ENCODE results near the gene COX4I1. TPM values are rescaled to one million over a fixed set of nuclear protein-coding genes. Genes with fewer than 3 reads are reported as not detected.

COX4I1 gene
- total and polyA plus RNA-seq, 7 experiments from 2014 or later: 479 to 1,303 (median 677) TPM

GRCh38 chr16:85809645-85810044 is 10.2 kb downstream of the COX4I1 start:
- no peaks in the 10 kb centered on the region for H3K9me3 Mint-ChIP-seq
- ChIA-PET POLR2A (no interaction called here), CTCF (interaction anchor here (0.7 kb wide), 1 partner anchor 209 kb away, joined by 3 read pairs; no protein-coding TSS in a partner anchor)
- ATAC-seq (no peak), DNase-seq (no peak)
- H3K4me3 ChIP-seq (ENCODE audit: low read length): no peak overlapping the region
- no peak overlapping the region for H3K27ac ChIP-seq (ENCODE audit: low read depth, low read length)
- peaks cover 13 to 24% (median 20%) of the 10 kb centered on the region in 5 donors for H3K36me3 Mint-ChIP-seq
- peaks cover 5 to 28% (median 6%) of the 10 kb centered on the region in 3 experiments for H3K36me3 ChIP-seq (ENCODE audit: control insufficient read depth in 2 of 3, insufficient read depth in 3 of 3, low read length in 3 of 3)
- peaks cover 0 to 4% (median 2%) of the 10 kb centered on the region in 7 donors for H3K4me1 Mint-ChIP-seq
- H3K9me3 ChIP-seq (ENCODE audit: control insufficient read depth in 2 of 3, low read length in 3 of 3): no peaks in the 10 kb centered on the region
- H3K27ac Mint-ChIP-seq: no peak overlapping the region
- intact Hi-C loops (cut with micrococcal nuclease): no loop called here
- no peaks in the 10 kb centered on the region for H3K4me1 ChIP-seq (ENCODE audit: control insufficient read depth in 2 of 2, insufficient read depth in 2 of 2, low read length in 2 of 2)
- H3K4me3 Mint-ChIP-seq: no peak overlapping the region
- H3K27me3 Mint-ChIP-seq: peaks cover 0 to 21% (median 7%) of the 10 kb centered on the region in 5 donors
- no peaks in the 10 kb centered on the region for H3K27me3 ChIP-seq (ENCODE audit: control insufficient read depth in 2 of 2, insufficient read depth in 2 of 2, low read length in 2 of 2)

- no peaks in the 10 kb centered on the region for H3K4me1 ChIP-seq (ENCODE audit: control insufficient read depth in 2 of 2, insufficient read depth in 2 of 2, low read length in 2 of 2)
- CTCF ChIA-PET: interaction anchor here (0.7 to 1.0 kb wide), 2 partner anchors 11 to 208 kb away, joined by 3 to 4 read pairs; no protein-coding TSS in a partner anchor
- DNase-seq (no peak), ATAC-seq (peak; percentile 34)
- Mint-ChIP-seq H3K4me3 (no peak overlapping the region), H3K36me3 (peaks cover 8 to 20% (median 17%) of the 10 kb centered on the region in 5 donors), H3K27ac (no peak overlapping the region), H3K27me3 (peaks cover 0 to 21% (median 7%) of the 10 kb centered on the region in 5 donors), H3K9me3 (no peaks in the 10 kb centered on the region), H3K4me1 (peaks cover 0 to 3% (median 0%) of the 10 kb centered on the region in 7 donors)
- H3K27me3 ChIP-seq (ENCODE audit: control insufficient read depth in 2 of 2, insufficient read depth in 2 of 2, low read length in 2 of 2): no peaks in the 10 kb centered on the region
- no peak overlapping the region for H3K4me3 ChIP-seq (ENCODE audit: low read length)
- H3K27ac ChIP-seq (ENCODE audit: low read depth, low read length): no peak overlapping the region
- POLR2A ChIA-PET: no interaction called here
- no peaks in the 10 kb centered on the region for H3K9me3 ChIP-seq (ENCODE audit: control insufficient read depth in 2 of 3, low read length in 3 of 3)
- peaks cover 4 to 22% (median 6%) of the 10 kb centered on the region in 3 experiments for H3K36me3 ChIP-seq (ENCODE audit: control insufficient read depth in 2 of 3, insufficient read depth in 3 of 3, low read length in 3 of 3)
- intact Hi-C loops (cut with micrococcal nuclease): no loop called here
These were observed 10.7 kb downstream of the COX4I1 start for GRCh38 chr16:85810097-85810741.

- intact Hi-C loops (cut with micrococcal nuclease): no loop called here
- Mint-ChIP-seq H3K27me3 (peaks cover 0 to 21% (median 7%) of the 10 kb centered on the region in 5 donors), H3K4me3 (no peak overlapping the region), H3K4me1 (peaks cover 0 to 2% (median 0%) of the 10 kb centered on the region in 7 donors), H3K27ac (no peak overlapping the region), H3K36me3 (peaks cover 4 to 15% (median 12%) of the 10 kb centered on the region in 5 donors), H3K9me3 (no peaks in the 10 kb centered on the region)
- no peak for DNase-seq
- ATAC-seq: no peak
- POLR2A ChIA-PET: no interaction called here
- H3K27ac ChIP-seq (ENCODE audit: low read depth, low read length): no peak overlapping the region
- CTCF ChIA-PET: interaction anchor here (1.0 kb wide), 1 partner anchor 11 kb away, joined by 4 read pairs; no protein-coding TSS in a partner anchor
- peaks cover 0 to 17% (median 1%) of the 10 kb centered on the region in 3 experiments for H3K36me3 ChIP-seq (ENCODE audit: control insufficient read depth in 2 of 3, insufficient read depth in 3 of 3, low read length in 3 of 3)
- H3K4me3 ChIP-seq (ENCODE audit: low read length): no peak overlapping the region
- H3K27me3 ChIP-seq (ENCODE audit: control insufficient read depth in 2 of 2, insufficient read depth in 2 of 2, low read length in 2 of 2): no peaks in the 10 kb centered on the region
- no peaks in the 10 kb centered on the region for H3K4me1 ChIP-seq (ENCODE audit: control insufficient read depth in 2 of 2, insufficient read depth in 2 of 2, low read length in 2 of 2)
- H3K9me3 ChIP-seq (ENCODE audit: control insufficient read depth in 2 of 3, low read length in 3 of 3): no peaks in the 10 kb centered on the region
These were observed 11.2 kb downstream of the COX4I1 start for GRCh38 chr16:85810742-85811115.

GRCh38 chr16:85812031-85812807 is 12.7 kb downstream of the COX4I1 start:
- Mint-ChIP-seq H3K4me3 (no peak overlapping the region), H3K27me3 (peaks cover 0 to 23% (median 9%) of the 10 kb centered on the region in 5 donors), H3K36me3 (peaks cover 0 to under 1% (median 0%) of the 10 kb centered on the region in 5 donors), H3K27ac (no peak overlapping the region), H3K9me3 (no peaks in the 10 kb centered on the region), H3K4me1 (no peaks in the 10 kb centered on the region)
- DNase-seq: no peak
- ChIA-PET POLR2A (no interaction called here), CTCF (interaction anchor here (1.0 to 2.8 kb wide), 2 partner anchors 9 to 177 kb away, joined by 4 to 9 read pairs; no protein-coding TSS in a partner anchor)
- Histone ChIP-seq H3K27me3 (ENCODE audit: control insufficient read depth in 2 of 2, insufficient read depth in 2 of 2, low read length in 2 of 2) (no peaks in the 10 kb centered on the region), H3K4me3 (ENCODE audit: low read length) (no peak overlapping the region), H3K36me3 (ENCODE audit: control insufficient read depth in 2 of 3, insufficient read depth in 3 of 3, low read length in 3 of 3) (peaks cover 0 to 2% (median 0%) of the 10 kb centered on the region in 3 experiments), H3K4me1 (ENCODE audit: control insufficient read depth in 2 of 2, insufficient read depth in 2 of 2, low read length in 2 of 2) (no peaks in the 10 kb centered on the region), H3K9me3 (ENCODE audit: control insufficient read depth in 2 of 3, low read length in 3 of 3) (no peaks in the 10 kb centered on the region), H3K27ac (ENCODE audit: low read depth, low read length) (no peak overlapping the region)
- no peak for ATAC-seq
- intact Hi-C loops (cut with micrococcal nuclease): no loop called here

- Mint-ChIP-seq H3K4me3 (no peak overlapping the region), H3K36me3 (no peaks in the 10 kb centered on the region), H3K27me3 (peaks cover 0 to 26% (median 12%) of the 10 kb centered on the region in 5 donors), H3K4me1 (no peaks in the 10 kb centered on the region), H3K9me3 (no peaks in the 10 kb centered on the region), H3K27ac (no peak overlapping the region)
- Histone ChIP-seq H3K27me3 (ENCODE audit: control insufficient read depth in 2 of 2, insufficient read depth in 2 of 2, low read length in 2 of 2) (no peaks in the 10 kb centered on the region), H3K9me3 (ENCODE audit: control insufficient read depth in 2 of 3, low read length in 3 of 3) (no peaks in the 10 kb centered on the region), H3K27ac (ENCODE audit: low read depth, low read length) (no peak overlapping the region), H3K36me3 (ENCODE audit: control insufficient read depth in 2 of 3, insufficient read depth in 3 of 3, low read length in 3 of 3) (no peaks in the 10 kb centered on the region), H3K4me3 (ENCODE audit: low read length) (no peak overlapping the region), H3K4me1 (ENCODE audit: control insufficient read depth in 2 of 2, insufficient read depth in 2 of 2, low read length in 2 of 2) (no peaks in the 10 kb centered on the region)
- intact Hi-C loops (cut with micrococcal nuclease): no loop called here
- DNase-seq (no peak), ATAC-seq (no peak)
- ChIA-PET POLR2A (no interaction called here), CTCF (interaction anchor here (1.0 to 2.8 kb wide), 2 partner anchors 8 to 176 kb away, joined by 4 to 9 read pairs; no protein-coding TSS in a partner anchor)
These were observed 13.6 kb downstream of the COX4I1 start for GRCh38 chr16:85812811-85813700.

GRCh38 chr16:85816159-85816558 is 16.7 kb downstream of the COX4I1 start:
- Mint-ChIP-seq H3K9me3 (no peaks in the 10 kb centered on the region), H3K27me3 (peaks cover 0 to 26% (median 12%) of the 10 kb centered on the region in 5 donors), H3K4me3 (no peak overlapping the region), H3K27ac (peak overlapping the region in 1 of 9 donors; percentile 55), H3K36me3 (no peaks in the 10 kb centered on the region), H3K4me1 (peaks cover 0 to 7% (median 5%) of the 10 kb centered on the region in 7 donors)
- Histone ChIP-seq H3K4me3 (ENCODE audit: low read length) (no peak overlapping the region), H3K36me3 (ENCODE audit: control insufficient read depth in 2 of 3, insufficient read depth in 3 of 3, low read length in 3 of 3) (no peaks in the 10 kb centered on the region), H3K9me3 (ENCODE audit: control insufficient read depth in 2 of 3, low read length in 3 of 3) (no peaks in the 10 kb centered on the region), H3K27me3 (ENCODE audit: control insufficient read depth in 2 of 2, insufficient read depth in 2 of 2, low read length in 2 of 2) (no peaks in the 10 kb centered on the region), H3K4me1 (ENCODE audit: control insufficient read depth in 2 of 2, insufficient read depth in 2 of 2, low read length in 2 of 2) (no peaks in the 10 kb centered on the region), H3K27ac (ENCODE audit: low read depth, low read length) (no peak overlapping the region)
- no peak for ATAC-seq
- ChIA-PET CTCF (interaction anchor here (0.8 to 1.0 kb wide), 2 partner anchors 173 to 200 kb away, joined by 3 read pairs; no protein-coding TSS in a partner anchor), POLR2A (no interaction called here)
- no peak for DNase-seq
- intact Hi-C loops (cut with micrococcal nuclease): no loop called here
